D721Med (cell line): Measurements from ENCODE around the gene SSNA1.

Source experiments
- DNase-seq: peaks from one replicate; pipeline ENCODE4 v3.0.0; 2011; ENCODE audit warnings: low spot score; ENCODE audit not compliant: insufficient read length
- FAIRE-seq: peaks from 2 replicates; lab custom pipeline; 2011; peaks lifted over from hg19 to GRCh38; lab: Jason Lieb, UNC
- TF ChIP-seq, protein P1 (sequence below): IDR thresholded peaks from 2 replicates; pipeline ENCODE4 v1.5.1; 2012; ENCODE audit warnings: mild to moderate bottlenecking, control low read depth; ENCODE audit not compliant: insufficient read depth; ENCODE audit errors: missing control alignments

SSNA1 gene

DNA sequence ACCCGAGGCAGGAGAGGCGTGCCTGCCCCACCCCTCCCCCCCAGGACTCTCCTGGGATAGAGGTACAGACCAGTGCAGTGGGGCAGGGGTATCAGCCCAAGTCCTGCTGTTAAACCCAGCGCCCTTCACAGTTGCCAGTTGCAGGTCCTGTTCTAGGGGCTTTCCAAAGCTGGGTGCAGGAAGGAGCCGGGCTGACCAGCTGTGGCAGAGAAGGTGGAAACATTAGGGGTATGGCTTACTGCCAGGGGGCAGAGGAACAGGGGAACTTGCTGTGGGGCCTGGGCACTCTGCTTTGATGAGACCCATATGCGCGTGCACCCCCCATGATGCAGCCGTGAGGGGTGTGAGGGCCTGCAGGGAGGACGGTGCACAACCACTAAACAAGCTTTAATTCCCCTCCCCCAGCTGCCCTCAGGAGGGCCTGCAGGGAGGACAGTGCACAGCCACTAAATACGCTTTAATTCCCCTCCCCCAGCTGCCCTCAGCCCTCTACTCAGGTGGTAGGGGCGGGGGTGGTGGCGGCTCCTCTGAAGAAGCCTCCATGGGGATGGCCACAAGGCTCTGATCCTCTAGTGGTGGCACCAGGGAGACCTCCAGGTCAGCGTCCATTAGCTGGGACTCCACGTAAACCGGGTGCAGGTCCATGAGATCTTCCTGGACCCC, 17.9 kb upstream of the SSNA1 start:
- FAIRE-seq, result no peak
- DNase-seq, result no peak
- TF ChIP-seq, protein P1, sequence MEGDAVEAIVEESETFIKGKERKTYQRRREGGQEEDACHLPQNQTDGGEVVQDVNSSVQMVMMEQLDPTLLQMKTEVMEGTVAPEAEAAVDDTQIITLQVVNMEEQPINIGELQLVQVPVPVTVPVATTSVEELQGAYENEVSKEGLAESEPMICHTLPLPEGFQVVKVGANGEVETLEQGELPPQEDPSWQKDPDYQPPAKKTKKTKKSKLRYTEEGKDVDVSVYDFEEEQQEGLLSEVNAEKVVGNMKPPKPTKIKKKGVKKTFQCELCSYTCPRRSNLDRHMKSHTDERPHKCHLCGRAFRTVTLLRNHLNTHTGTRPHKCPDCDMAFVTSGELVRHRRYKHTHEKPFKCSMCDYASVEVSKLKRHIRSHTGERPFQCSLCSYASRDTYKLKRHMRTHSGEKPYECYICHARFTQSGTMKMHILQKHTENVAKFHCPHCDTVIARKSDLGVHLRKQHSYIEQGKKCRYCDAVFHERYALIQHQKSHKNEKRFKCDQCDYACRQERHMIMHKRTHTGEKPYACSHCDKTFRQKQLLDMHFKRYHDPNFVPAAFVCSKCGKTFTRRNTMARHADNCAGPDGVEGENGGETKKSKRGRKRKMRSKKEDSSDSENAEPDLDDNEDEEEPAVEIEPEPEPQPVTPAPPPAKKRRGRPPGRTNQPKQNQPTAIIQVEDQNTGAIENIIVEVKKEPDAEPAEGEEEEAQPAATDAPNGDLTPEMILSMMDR, result no peak

- FAIRE-seq (no peak), DNase-seq (no peak)
- TF ChIP-seq, protein P1, result no peak
Observed at GRCh38 chr9:137171149-137171900, 17.2 kb upstream of the SSNA1 start.

DNA sequence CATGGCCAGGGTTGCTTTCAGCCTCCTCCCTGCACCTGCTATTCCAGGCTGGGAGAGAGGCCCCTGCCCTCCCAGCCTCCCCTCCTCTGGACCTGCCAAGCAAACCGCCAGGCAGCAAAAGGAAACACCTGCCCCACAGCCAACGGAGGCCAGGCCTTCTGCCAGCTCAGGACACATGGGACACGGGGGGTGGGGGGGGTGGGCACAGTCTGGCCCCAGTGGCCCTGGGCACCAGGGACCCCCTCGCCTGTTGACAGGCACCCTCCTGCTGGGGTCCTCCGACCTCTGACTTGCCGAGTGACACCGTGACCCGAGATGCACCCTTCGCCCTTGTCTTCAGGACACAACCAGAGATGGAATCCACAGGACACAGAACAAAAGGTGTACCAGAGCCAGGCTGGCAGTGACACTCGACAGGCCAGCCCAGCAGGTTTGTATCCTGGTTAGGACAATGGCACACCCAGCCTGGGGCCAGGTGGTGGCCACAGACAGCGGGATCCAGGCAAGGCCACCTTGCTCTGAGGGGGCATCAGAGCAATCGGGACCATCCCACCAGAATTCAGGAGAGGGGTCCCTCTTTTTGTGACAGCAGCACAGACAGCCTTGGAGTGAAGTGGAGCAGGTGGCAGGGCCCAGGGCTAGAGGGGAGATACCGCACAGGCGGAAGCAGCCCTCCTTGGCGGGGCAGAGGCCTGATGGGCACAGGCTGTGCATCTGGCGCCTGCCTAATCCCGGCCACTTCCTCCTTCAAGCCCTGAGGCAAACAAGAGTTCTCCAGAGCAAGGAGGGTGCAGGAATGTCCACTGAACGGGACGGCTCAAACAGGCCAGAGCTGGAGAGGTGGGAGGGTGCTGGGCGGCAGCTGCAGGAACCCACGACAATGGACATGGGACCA, 15.3 kb upstream of the SSNA1 start:
- DNase-seq, result no peak
- TF ChIP-seq, protein P1, result no peak
- FAIRE-seq, result no peak

DNA sequence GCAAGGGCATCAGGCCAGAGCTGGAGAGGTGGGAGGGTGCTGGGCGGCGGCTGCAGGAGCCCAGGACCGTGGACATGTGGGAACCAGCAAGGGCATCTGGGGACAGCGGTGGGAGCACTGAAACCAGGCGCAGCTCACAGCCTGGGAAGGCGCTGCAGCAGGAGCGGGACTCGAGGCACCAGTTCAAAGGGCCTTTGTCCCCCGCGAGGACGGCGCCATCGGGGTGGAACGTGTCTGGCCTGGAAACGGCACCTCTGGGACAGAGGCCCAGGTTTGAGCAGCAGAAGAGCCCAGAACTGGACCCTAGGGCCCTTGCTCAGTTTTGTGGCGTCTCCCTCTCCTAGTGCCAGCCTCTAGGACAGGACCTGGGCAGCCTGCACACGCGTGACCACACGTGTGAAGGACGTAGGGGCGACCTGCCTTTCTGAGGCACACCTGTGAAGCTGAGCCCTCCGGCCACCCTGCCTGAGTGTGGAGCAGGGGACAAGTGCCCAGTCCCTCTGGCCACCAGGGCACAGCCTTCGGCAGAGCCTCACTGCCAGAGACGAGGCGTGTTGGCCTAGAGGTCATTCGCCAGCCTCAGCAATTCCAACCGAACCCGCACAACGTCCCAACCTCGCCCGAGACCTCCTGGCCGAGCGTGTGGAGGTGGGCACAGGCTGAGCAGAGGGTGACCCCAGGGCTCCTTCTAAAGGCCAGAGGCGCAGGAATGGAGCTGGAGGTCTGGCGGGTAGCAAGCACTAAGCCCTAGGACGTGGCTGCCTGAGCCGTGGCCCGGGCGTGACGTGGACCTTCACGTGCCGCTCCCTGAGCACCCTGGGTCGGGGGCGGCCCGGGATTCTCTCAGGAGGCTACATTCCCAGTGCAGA, 14.4 kb upstream of the SSNA1 start:
- no peak for DNase-seq
- no peak for FAIRE-seq
- TF ChIP-seq, protein P1, result no peak

DNA sequence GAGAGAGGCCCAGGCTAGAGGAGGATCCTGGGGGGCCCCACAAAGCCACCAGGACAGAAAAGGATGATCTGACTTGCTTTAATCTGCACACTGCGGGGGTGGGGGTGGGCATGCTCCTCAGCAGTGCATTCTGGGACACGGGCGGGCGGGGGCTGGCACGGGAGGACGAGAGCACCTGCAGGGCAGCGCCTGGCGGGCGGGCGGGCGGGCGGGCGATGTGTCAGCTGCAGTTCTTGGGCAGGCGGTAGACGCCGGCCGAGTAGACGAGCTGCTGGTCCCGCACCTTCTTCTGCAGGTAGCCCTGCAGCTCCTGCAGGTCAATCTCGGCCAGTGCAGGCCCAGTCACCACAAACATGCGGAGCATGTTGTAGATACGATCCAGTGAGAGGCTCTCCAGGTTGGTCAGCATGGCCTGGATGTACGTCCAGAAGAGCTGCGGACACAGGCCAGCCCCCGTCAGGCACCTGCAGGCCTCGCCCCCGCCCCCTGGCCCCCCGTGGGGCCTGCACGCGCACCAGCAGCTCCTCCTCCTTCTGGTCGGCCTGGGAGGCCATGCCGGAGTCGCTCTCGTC, 13.7 kb upstream of the SSNA1 start:
- FAIRE-seq, result no peak
- TF ChIP-seq, protein P1, result no peak

GRCh38 chr9:137175345-137175961, 13.0 kb upstream of the SSNA1 start:
- DNase-seq (no peak), FAIRE-seq (no peak)
- TF ChIP-seq, protein P1, result peak; percentile 29

More for the DNA sequence above, 13.7 kb upstream of the SSNA1 start:
- no peak for DNase-seq
